Hepatocyte (in vitro differentiated cells): ENCODE results near the gene GPR141.

ENCODE experiments used
- EZH2 ChIP-seq: fragments of 200-600 bp; sonication (generic); IDR thresholded peaks from 2 replicates; pipeline ENCODE4 v1.6.1; 2016; ENCODE audit warnings: antibody characterized with exemption, mild to moderate bottlenecking, borderline replicate concordance
- TF ChIP-seq, protein P1 (sequence below): fragments of 200-600 bp; sonication (generic); IDR thresholded peaks from 2 replicates; pipeline ENCODE4 v1.5.1; 2016; ENCODE audit warnings: antibody characterized with exemption, mild to moderate bottlenecking; ENCODE audit not compliant: poor library complexity

GRCh38 chr7:37751096-37751495 is 67.5 kb downstream of the GPR141 start:
- TF ChIP-seq, protein P1, sequence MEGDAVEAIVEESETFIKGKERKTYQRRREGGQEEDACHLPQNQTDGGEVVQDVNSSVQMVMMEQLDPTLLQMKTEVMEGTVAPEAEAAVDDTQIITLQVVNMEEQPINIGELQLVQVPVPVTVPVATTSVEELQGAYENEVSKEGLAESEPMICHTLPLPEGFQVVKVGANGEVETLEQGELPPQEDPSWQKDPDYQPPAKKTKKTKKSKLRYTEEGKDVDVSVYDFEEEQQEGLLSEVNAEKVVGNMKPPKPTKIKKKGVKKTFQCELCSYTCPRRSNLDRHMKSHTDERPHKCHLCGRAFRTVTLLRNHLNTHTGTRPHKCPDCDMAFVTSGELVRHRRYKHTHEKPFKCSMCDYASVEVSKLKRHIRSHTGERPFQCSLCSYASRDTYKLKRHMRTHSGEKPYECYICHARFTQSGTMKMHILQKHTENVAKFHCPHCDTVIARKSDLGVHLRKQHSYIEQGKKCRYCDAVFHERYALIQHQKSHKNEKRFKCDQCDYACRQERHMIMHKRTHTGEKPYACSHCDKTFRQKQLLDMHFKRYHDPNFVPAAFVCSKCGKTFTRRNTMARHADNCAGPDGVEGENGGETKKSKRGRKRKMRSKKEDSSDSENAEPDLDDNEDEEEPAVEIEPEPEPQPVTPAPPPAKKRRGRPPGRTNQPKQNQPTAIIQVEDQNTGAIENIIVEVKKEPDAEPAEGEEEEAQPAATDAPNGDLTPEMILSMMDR, result no peak
- no peak for TF ChIP-seq EZH2
